AML-193 (cell line): ENCODE measurements around the gene RELT.

Source experiments
- DNase-seq, 2 experiments: peaks; one replicate each; lab custom pipeline; 2025; lab: John Stamatoyannopoulos, UW

Gene RELT

GRCh38 chr11:73376160-73376802 lies at the start of gene RELT:
RELT (plus strand) TSS chr11:73376399; CDS start chr11:73389137, 12,738 bp downstream.
- peak; percentile 74 to 80 for DNase-seq

- DNase-seq: peak in 1 of 2 experiments; percentile 20
Observed at GRCh38 chr11:73326929-73327811, 49.0 kb upstream of the RELT start.

GRCh38 chr11:73327812-73328364 lies 48.3 kb upstream of the RELT start:
- DNase-seq: no peak

- no peak for DNase-seq
Observed at GRCh38 chr11:73330569-73331093, 45.6 kb upstream of the RELT start.

- no peak for DNase-seq
Observed at GRCh38 chr11:73331138-73331916, 44.9 kb upstream of the RELT start.

GRCh38 chr11:73333173-73333572 lies 43.0 kb upstream of the RELT start:
- no peak for DNase-seq

GRCh38 chr11:73333640-73334383 lies 42.4 kb upstream of the RELT start:
- DNase-seq: no peak

GRCh38 chr11:73334384-73335203 lies 41.6 kb upstream of the RELT start:
- peak; percentile 6 to 11 for DNase-seq

GRCh38 chr11:73335204-73335923 lies 40.8 kb upstream of the RELT start:
- DNase-seq: peak; percentile 48 to 56

- DNase-seq: no peak
Observed at GRCh38 chr11:73337846-73338245, 38.4 kb upstream of the RELT start.

GRCh38 chr11:73338279-73338678 lies 37.9 kb upstream of the RELT start:
- no peak for DNase-seq

- DNase-seq: no peak
Observed at GRCh38 chr11:73340164-73340563, 36.0 kb upstream of the RELT start.

GRCh38 chr11:73342633-73343032 lies 33.6 kb upstream of the RELT start:
- no peak for DNase-seq

- DNase-seq: no peak
Observed at GRCh38 chr11:73343076-73343873, 32.9 kb upstream of the RELT start.

- no peak for DNase-seq
Observed at GRCh38 chr11:73344191-73344607, 32.0 kb upstream of the RELT start.

- no peak for DNase-seq
Observed at GRCh38 chr11:73345481-73346160, 30.6 kb upstream of the RELT start.

- DNase-seq: no peak
Observed at GRCh38 chr11:73346186-73346935, 29.8 kb upstream of the RELT start.
